ENCODE measurements around the gene FOXJ1.

FOXJ1 gene

GRCh38 chr17:76091526-76092286, 49.3 kb downstream of the FOXJ1 start:
- no peak for DNase-seq (ENCODE audit: low read depth in 2 of 2)

- DNase-seq (ENCODE audit: low read depth in 2 of 2), result no peak
Observed at GRCh38 chr17:76090517-76091129, 50.4 kb downstream of the FOXJ1 start.

GRCh38 chr17:76089680-76090516, 51.1 kb downstream of the FOXJ1 start:
- no peak for DNase-seq (ENCODE audit: low read depth in 2 of 2)

GRCh38 chr17:76088868-76089576, 52.0 kb downstream of the FOXJ1 start:
- DNase-seq (ENCODE audit: low read depth in 2 of 2), result no peak

GRCh38 chr17:76088041-76088867, 52.8 kb downstream of the FOXJ1 start:
- DNase-seq (ENCODE audit: low read depth in 2 of 2), result no peak

- no peak for DNase-seq (ENCODE audit: low read depth in 2 of 2)
Observed at GRCh38 chr17:76087531-76087930, 53.5 kb downstream of the FOXJ1 start.

- DNase-seq (ENCODE audit: low read depth in 2 of 2), result no peak
Observed at GRCh38 chr17:76086384-76086783, 54.7 kb downstream of the FOXJ1 start.

Measured in stimulated activated CD4-positive, alpha-beta T cell treated with anti-CD3 and anti-CD28 coated beads, Interleukin-4, amount 100 ng/mL, for 48 hours (primary cell).